Regular cardiac myocyte (primary cell): ENCODE measurements around the gene SMPDL3A. TPM values are rescaled to one million over a fixed set of nuclear protein-coding genes. Genes with fewer than 3 reads are reported as not detected.

Experiments
- total RNA-seq: library from RNA; depleted of rRNA; stranded (reverse); fragments of >200 nt; gene quantifications from 2 replicates; pipeline ENCODE4 v1.2.3, GENCODE V29; 2014

Gene SMPDL3A, protein sequence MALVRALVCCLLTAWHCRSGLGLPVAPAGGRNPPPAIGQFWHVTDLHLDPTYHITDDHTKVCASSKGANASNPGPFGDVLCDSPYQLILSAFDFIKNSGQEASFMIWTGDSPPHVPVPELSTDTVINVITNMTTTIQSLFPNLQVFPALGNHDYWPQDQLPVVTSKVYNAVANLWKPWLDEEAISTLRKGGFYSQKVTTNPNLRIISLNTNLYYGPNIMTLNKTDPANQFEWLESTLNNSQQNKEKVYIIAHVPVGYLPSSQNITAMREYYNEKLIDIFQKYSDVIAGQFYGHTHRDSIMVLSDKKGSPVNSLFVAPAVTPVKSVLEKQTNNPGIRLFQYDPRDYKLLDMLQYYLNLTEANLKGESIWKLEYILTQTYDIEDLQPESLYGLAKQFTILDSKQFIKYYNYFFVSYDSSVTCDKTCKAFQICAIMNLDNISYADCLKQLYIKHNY
- total RNA-seq, result 5.8 and 16.9 TPM in 2 replicates

GRCh38 chr6:122789182-122790027 is at the start of gene SMPDL3A:
Gene SMPDL3A (plus strand): TSS chr6:122789258. CDS start chr6:122789347, 89 bp downstream.

GRCh38 chr6:122779667-122780066 is 9.4 kb upstream of the SMPDL3A start, which contains the start of gene FABP7:
Gene FABP7 (plus strand): TSS chr6:122779716. CDS start chr6:122779795, 79 bp downstream.

Other genes with a start within 250 kb of the SMPDL3A start
- gene PKIB, start 178.9 kb upstream of the SMPDL3A start, total RNA-seq, result 1.2 and 4.8 TPM in 2 replicates
- not detected in 2 replicates for gene FABP7, start 9.5 kb upstream of the SMPDL3A start, total RNA-seq
- not detected in 2 replicates for gene CLVS2, start 207.0 kb downstream of the SMPDL3A start, total RNA-seq